ENCODE measurements around the gene RAB28.

Gene RAB28

GRCh38 chr4:13368217-13368616 lies 115.9 kb downstream of the RAB28 start:
- DNase-seq (ENCODE audit: low spot score), result no peak

GRCh38 chr4:13367691-13368090 lies 116.4 kb downstream of the RAB28 start:
- DNase-seq (ENCODE audit: low spot score), result no peak

- DNase-seq (ENCODE audit: low spot score), result no peak
Measured at GRCh38 chr4:13367244-13367643, 116.9 kb downstream of the RAB28 start.

DNA sequence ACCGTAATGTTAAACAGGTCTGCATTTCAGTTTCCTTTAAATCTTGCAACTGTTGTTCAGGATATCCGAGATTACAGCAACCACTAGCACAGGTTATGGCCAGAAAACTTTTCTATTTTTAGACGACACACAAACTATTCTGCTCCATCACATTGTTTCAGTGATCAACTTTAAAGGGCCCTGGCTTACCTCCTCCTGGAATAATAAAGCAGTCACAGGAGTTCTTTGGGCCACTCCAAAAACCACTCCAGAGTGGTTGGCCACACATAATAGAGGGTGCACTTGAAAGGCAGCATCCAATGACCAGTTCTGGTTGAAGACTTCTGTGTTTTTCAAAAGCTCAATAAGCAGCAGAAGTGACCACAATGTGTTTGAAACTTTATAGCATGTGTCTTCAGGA lies 118.9 kb downstream of the RAB28 start:
- no peak for DNase-seq (ENCODE audit: low spot score)

DNA sequence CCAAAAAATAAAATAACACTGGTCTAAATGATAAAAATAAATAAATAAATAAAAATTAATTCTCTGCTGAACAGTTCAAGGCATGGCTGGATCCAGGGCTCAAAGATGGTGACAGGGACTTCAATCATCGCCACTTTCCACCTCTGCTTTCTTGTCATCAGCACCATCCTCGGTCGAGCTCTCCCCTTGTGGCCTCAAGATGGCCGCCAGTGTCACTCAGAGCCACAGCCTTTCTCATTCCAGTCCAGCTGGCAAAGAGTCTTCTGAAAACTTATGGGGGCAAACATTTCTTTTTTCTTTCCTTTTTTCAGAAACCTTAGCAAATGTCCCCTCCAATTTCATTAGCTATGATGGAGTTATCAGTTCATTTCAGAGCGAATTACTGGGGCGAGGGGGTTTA lies 119.5 kb downstream of the RAB28 start:
- DNase-seq (ENCODE audit: low spot score), result no peak

GRCh38 chr4:13364172-13364571 lies 120.0 kb downstream of the RAB28 start:
- DNase-seq (ENCODE audit: low spot score), result no peak

DNA sequence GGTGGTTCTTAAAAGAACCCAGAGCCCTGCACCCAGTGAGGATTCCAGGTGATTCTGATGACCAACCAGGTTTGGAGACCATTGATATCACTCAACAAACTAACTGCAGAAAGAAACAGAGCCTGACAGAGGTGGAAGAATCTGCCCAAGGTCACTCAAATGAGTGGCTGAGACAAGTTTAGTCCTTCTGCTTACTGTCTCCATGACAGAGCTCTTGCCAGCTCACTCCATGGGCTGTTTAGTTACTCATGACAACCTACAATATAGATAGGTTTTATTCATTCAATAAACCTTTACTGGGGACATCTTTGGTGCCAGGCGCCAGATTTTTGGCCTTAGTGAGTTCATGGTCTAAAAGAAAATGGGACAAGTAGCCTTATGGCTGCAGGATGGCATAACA lies 124.3 kb downstream of the RAB28 start:
- no peak for DNase-seq (ENCODE audit: low spot score)

- DNase-seq (ENCODE audit: low spot score), result no peak
Measured at GRCh38 chr4:13355111-13355880, 128.8 kb downstream of the RAB28 start.

DNA sequence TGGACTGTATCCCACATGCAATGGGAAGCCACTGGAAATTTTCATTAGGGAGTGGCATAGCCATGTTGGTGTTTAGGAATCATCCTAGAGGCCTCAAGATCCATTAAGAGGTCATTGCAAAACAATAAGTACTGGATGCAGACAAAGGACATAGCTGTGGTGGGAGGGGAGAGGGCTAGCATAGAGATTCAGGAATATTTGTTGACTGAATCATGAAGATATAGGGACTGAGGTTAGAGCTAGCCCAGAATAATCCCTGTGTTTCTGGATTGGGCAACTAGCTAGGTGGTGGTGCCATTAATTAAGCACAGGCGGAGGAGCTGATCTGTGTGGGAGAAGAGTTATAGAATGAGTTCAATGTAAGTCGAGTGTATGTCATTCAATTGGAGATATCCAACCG lies 135.0 kb downstream of the RAB28 start:
- DNase-seq (ENCODE audit: low spot score), result no peak

GRCh38 chr4:13348216-13348615 lies 135.9 kb downstream of the RAB28 start:
- no peak for DNase-seq (ENCODE audit: low spot score)

DNA sequence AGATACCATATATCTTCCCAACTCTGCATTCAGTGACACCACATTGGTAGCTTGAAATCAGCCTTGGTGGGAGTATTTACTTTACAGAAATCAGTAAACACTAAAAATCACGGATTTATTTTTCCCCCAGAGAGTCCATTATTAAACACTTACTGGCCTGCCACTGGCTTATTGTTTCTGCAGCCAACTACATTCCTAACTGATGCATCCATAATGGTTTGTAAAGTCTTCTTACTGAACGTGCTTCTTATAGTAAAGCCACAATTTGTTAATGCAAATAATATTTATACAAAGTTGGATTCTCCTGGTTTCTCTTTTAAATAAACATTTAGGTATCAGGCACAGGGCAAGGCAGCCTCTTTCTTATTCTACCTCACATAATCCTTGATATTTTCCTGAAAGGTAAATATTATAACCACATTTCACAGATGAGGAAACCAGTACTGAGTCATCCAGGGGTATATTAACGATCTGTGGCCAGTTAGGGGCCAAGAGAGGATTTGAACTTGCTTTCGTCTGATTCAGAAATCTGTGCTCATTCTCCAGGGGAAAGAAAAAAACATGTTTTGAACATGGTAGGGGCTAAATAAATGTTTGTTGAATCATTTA lies 136.5 kb downstream of the RAB28 start:
- DNase-seq (ENCODE audit: low spot score), result no peak

GRCh38 chr4:13344216-13344615 lies 139.9 kb downstream of the RAB28 start:
- no peak for DNase-seq (ENCODE audit: low spot score)

DNA sequence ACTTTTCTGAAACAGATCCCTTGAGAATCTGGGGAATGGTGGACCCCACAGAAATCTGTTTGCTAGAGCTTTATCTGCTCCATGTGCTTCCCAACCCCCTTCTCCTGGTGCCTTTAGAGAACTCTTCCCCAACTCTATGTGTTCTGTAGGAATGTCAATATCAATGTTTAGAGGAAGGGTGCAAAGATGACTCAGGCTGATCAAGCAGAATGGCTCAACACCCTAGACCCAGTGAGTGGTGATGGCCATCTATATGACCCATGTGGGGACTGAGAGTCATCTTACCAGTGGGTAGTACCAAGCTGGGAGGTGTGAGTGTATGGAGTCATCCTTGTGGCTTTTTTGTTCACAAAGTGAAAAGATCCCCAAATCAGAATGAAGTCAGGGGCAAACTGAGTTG lies 143.5 kb downstream of the RAB28 start:
- DNase-seq (ENCODE audit: low spot score), result no peak

DNA sequence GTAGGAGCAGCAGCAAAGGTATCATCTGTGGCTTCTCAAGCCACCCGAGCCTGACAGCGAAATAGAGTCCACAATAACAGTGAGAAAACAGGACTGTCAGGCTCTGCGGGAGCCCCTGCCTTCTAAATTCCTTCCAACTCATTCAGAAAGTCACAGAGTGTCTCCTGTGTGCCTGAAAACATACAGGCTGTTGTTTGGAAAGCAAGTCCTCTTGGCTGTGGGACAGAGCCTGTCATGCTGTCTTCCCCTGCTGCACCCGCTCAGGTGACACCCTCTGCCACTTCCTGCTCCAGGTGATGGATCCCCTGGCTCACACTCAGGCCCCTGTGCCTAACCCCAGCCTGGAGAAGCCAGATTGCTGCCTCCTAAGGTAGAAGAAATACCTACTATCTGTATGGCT lies 152.3 kb downstream of the RAB28 start:
- DNase-seq (ENCODE audit: low spot score), result no peak

DNA sequence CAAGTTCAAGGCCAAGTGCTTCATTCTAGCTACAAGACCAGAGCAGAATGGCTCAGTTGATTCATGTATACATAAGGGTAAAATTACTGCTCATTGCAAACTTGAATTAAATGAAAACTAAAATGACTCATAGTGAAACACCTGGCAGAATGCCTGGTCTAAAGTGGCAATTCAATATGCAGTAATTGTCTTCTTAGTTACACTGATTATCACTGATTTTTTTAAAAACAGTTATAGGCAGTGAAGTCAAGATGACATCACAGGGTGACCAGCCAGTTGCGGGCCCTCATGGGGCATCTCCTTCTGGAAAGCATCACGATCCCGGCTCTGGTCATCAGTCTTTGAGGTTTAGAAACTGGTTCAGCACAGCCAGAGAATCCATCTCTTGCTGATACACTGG lies 154.2 kb downstream of the RAB28 start:
- no peak for DNase-seq (ENCODE audit: low spot score)

DNA sequence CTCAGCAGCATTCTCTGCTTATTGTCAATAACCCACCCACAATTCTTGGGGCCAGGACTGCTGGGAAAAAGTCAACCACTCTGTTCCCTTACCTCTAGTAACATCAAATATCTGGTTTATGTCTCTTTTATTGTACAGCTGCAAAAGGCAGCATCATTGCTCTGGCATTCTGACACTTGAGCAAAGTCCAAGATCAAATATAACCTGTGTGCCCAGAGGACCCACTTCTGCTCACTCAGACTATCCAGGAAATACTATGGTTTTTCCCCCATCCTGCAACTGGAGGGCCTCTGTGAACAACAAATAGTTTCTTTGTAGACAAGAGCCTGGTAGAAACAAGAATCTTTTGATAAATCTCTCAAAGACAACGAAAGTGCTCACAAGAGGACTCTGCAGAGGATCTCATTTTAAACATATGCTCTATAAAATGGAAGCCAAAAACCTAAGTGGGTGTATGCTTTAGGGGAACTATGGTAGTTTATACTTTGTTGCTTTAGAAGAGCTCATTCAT lies 154.7 kb downstream of the RAB28 start:
- DNase-seq (ENCODE audit: low spot score), result no peak

GRCh38 chr4:13328591-13328990 lies 155.5 kb downstream of the RAB28 start:
- no peak for DNase-seq (ENCODE audit: low spot score)

DNA sequence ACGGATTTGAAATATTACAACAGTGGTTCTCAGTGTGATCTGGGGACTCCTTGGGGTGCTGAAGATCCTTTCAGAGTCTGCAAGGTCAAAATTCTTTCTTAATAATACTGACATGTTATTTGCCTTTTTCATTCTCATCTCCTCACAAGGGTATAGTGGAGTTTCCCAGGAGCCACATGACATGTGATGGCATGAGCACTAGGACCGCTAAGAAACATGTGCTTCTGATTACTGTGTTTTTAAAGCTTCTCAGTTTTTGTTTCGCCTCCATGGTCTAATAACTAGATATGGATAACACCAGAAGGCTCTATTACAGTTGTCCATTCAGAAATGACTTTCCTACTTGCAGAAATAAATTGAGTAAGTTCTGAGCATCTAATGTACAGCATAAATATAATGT lies 156.1 kb downstream of the RAB28 start:
- no peak for DNase-seq (ENCODE audit: low spot score)

- no peak for DNase-seq (ENCODE audit: low spot score)
Measured at GRCh38 chr4:13325744-13326143, 158.4 kb downstream of the RAB28 start.

DNA sequence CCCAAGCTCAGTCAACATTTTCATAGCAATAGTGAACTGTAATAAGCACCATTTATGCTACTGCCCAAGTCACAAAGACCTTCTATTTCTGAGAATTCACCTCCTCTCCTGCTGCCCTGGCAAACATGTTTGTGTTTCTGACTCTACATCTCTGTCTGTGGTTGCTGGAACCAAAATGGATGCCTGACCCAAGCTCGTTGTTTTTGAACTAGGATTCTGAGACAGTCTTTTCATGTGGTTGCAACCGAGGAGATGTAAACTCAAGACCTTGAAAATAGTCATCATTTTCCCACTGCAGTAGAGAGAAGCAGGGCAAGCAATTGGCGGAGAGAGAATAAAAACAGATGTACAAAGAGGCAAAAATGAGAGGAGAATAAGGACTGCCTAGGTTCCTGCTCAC lies 160.2 kb downstream of the RAB28 start:
- DNase-seq (ENCODE audit: low spot score), result no peak

GRCh38 chr4:13322681-13323101 lies 161.4 kb downstream of the RAB28 start:
- DNase-seq (ENCODE audit: low spot score), result no peak
